ENCODE measurements around the gene PARD3.

GRCh38 chr10:34702093-34702937 is 112.8 kb downstream of the PARD3 start:
- TF ChIP-seq CTCF (IDR thresholded peaks at IDR 0.05; ENCODE audit: insufficient read depth, low read depth, low read length): no peak
- no peak for TF ChIP-seq EZH2 (IDR thresholded peaks at IDR 0.05; ENCODE audit: insufficient read depth, low read length)

All from astrocyte (in vitro differentiated cells and primary cell).